ENCODE results near the gene DIAPH2.

Gene DIAPH2

GRCh38 chrX:97065973-97066372 lies 381.3 kb downstream of the DIAPH2 start:
- DNase-seq = no peak

GRCh38 chrX:97066381-97066780 lies 381.7 kb downstream of the DIAPH2 start:
- DNase-seq = no peak

- no peak for DNase-seq
These were observed 385.7 kb downstream of the DIAPH2 start for GRCh38 chrX:97070346-97070745.

DNA sequence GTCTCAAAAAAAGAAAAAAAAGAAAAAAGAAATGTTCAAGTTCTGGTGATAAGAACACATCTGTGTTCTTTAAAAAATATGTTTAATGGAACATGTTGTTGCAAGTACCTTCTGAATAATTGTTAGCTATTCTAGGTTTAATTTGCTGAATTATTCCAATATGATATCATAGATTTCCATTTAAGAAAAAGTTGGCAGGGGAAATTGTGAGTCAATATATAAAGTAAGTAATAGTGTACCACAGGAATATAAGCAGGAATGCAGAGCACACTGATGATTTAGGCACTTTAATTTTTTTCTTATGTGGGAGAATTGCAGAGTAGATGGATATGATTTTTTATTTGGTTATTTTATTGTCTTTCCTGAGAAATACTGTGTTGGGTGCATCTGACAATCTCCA lies 389.8 kb downstream of the DIAPH2 start:
- no peak for DNase-seq

DNA sequence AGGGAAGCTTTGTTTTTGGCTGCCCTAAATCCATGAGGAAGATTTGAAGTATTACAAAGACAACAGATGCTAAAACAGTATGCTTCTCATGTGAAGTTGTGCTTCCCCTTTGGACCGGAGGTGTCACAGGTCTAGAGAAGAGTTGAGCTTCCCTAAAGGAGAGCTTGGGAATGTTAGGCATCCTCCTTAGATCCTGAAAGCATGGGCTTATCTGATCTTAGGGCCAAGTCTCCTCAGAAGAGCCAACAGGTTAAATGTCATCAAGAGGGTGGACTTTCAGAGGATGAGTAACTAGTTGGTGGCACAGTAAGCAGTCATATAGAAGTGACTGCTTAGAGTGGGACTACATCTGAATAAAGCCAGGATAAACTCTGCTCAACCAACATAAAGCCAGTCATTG lies 404.5 kb downstream of the DIAPH2 start:
- DNase-seq = no peak

DNA sequence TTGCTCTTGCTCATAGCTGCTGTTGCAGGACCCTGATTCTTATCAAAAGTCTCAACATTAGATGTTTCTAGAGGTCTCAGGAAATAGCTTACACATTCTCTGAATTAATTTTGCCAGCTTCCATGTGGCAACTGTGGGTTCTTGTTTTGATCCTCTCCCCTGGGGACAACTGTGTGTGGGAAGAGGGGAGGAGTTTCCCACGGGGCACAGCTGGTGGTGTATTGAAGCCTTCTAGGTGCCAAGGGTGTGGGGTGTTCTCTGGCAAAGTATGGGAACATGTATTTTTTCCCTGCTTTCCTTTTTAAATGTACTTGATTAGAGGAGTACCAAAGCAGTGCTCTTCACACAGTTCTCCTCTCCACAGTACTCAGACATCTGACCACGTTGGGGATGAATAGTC lies 411.7 kb downstream of the DIAPH2 start:
- DNase-seq = no peak

GRCh38 chrX:97102938-97103337 lies 418.3 kb downstream of the DIAPH2 start:
- DNase-seq = no peak

- no peak for DNase-seq
These were observed 425.1 kb downstream of the DIAPH2 start for GRCh38 chrX:97109730-97110129.

DNA sequence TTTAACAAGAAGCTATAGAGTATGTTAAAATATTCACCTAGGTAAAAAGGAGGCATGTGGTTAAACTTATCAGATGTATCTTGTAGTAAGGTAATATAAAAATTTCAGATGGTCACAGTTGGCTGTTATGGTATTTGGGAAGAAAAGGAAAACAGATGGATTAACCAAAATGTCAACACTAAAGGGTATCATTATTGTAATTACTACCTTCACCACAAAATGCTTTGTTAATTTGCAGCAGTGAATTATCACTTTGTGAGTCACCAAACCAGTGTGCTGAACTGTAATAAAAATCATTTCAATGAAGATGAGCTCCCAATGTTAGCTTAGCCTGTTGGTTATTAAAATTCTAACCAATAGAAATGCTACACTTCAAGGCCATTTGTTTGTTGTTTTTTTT lies 432.9 kb downstream of the DIAPH2 start:
- no peak for DNase-seq

- DNase-seq = no peak
These were observed 434.9 kb downstream of the DIAPH2 start for GRCh38 chrX:97119474-97120109.

- DNase-seq = no peak
These were observed 438.4 kb downstream of the DIAPH2 start for GRCh38 chrX:97123001-97123400.

GRCh38 chrX:97126020-97126419 lies 441.4 kb downstream of the DIAPH2 start:
- DNase-seq = no peak

DNA sequence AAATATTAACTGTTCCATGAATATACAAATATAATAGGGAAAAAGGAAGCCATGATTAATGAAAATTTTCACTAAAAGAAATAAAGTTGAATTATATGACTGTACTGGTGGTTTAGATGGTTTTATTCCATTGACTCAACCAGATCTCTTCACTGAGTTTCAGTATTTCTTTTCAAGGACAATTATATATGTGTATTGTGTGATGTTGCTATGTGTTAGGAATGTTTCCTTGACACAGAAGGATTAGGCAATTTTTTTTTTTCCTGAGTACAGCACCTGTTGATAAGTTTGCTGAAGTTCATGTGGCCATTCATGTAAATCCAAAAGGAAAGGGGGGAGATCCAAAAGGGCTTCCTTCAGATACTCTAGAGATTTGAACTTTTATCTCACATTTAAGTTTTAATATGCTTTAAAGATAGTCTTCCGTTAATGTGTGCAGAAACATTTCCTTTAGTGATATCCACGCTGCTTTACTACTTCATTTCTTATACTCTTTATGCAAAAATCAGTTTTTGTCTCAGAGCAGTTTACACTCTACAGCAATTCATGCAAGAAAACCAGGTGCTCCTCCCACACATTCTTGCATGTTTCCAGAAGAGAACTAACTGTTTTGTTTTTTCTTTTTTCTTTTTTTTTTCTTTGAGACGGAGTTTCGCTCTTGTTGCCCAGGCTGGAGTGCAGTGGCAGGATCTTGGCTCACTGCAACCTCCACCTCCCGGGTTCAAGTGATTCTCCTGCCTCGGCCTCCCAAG lies 448.2 kb downstream of the DIAPH2 start:
- no peak for DNase-seq

GRCh38 chrX:97145934-97146333 lies 461.3 kb downstream of the DIAPH2 start:
- DNase-seq = no peak

GRCh38 chrX:97155816-97156215 lies 471.2 kb downstream of the DIAPH2 start:
- DNase-seq = no peak

DNA sequence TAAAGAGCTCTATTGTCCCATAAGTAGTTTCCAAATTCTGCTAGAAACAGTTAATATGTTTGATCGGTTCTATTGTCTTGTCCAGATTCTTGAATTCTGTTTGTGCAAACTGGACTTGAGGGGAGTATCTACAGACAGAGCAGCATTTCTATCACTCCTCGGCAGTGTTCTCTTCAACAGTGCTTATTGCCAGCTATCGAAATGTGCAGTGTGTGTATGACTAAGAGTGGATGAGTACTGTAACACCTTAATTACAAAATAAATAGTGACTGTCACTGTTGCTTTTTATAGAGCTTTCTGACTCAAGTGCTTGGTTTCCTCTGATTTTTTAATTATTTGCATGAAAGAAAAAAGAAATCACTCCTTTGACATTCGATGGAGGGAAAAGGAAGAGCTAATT lies 473.6 kb downstream of the DIAPH2 start:
- DNase-seq = no peak

DNA sequence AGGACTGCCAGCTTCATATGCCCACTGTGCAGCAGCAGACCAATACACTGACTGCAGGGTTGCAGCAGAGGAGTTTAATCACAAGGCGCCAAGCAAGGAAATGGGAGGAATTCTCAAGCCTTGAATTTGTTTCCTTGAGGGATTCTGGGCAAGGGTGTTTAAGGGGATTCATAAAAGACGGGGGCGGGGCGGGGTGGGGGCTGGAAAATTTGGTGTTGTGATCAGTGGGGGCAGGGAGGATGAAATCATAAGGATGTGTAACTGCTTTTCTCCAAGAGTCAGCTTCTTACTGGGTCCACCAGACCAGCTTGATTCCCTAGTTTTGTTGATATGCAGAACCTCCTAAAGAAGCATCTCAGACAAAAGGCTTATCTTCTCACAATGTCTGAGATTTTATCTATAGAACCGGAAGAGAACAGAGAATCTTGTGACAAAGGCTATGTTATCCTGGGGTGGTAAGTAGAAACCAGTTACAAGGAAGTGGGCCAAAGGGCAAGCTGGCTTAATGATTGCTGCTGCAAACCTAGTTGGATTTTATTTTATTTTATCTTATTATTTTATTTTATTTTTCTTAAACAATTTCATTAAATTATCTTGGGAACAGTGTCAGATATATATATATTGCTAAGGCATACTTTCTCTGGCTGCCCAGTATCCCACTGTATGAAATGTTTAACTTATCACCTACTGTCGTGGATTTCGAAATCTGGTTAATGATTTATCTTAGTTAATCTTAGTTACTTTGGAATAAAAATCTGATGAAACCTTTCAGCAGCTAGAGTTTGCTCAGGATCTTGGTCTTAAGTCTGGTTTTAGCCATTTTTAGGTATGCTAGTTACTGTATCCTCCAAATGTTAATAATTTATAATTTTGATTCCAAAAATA lies 475.5 kb downstream of the DIAPH2 start:
- no peak for DNase-seq

DNA sequence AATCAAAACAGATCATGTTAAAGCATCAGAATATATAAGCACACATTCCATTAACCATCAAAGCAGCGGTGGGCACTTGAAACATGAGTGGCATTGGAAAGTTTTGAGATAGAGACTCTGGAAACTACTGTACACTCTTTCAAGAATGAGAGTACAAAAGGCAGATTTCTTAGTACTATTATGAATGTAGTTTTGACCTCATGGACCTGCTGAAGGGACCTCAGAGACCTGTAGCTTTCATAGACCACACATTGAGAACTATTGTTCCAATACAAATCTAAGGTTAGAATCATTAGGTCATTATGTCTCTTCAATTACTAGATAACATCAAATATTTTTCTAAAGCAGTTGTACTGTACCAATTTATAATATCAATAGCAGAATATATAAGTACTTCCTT lies 482.7 kb downstream of the DIAPH2 start:
- no peak for DNase-seq

- DNase-seq = no peak
These were observed 484.0 kb downstream of the DIAPH2 start for GRCh38 chrX:97168646-97169045.

DNA sequence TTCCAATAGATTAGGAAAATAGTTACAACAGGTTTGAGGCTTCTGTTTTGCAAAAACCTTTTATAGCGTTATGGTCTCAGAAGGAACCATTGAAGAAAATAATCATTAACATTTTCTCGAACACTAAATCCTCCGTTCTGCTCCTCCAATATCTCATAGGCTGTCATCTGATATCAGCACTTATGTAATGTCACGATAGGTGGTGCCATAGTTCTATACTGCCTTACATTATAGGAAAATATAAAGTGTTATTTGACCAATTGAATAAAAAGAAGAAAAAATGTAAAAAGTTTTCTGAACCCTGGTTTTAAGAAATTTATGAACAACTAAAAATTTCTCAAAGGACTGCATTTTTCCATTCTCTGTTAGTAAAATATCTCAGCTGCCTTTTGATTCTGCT lies 490.5 kb downstream of the DIAPH2 start:
- DNase-seq = no peak

GRCh38 chrX:97189668-97190067 lies 505.0 kb downstream of the DIAPH2 start:
- no peak for DNase-seq

- DNase-seq = no peak
These were observed 514.9 kb downstream of the DIAPH2 start for GRCh38 chrX:97199501-97199900.

- no peak for DNase-seq
These were observed 515.8 kb downstream of the DIAPH2 start for GRCh38 chrX:97200454-97200853.

- no peak for DNase-seq
These were observed 525.9 kb downstream of the DIAPH2 start for GRCh38 chrX:97210501-97210900.
